SIG-M5 treated with dmso at 0.1 percent for 504 hours (cell line): ENCODE results near the gene CHI3L2.

ENCODE experiments used
- DNase-seq: peaks from one replicate; lab custom pipeline; 2025; ENCODE audit not compliant: unreplicated experiment; lab: John Stamatoyannopoulos, UW

The CHI3L2 gene, protein sequence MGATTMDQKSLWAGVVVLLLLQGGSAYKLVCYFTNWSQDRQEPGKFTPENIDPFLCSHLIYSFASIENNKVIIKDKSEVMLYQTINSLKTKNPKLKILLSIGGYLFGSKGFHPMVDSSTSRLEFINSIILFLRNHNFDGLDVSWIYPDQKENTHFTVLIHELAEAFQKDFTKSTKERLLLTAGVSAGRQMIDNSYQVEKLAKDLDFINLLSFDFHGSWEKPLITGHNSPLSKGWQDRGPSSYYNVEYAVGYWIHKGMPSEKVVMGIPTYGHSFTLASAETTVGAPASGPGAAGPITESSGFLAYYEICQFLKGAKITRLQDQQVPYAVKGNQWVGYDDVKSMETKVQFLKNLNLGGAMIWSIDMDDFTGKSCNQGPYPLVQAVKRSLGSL

DNA sequence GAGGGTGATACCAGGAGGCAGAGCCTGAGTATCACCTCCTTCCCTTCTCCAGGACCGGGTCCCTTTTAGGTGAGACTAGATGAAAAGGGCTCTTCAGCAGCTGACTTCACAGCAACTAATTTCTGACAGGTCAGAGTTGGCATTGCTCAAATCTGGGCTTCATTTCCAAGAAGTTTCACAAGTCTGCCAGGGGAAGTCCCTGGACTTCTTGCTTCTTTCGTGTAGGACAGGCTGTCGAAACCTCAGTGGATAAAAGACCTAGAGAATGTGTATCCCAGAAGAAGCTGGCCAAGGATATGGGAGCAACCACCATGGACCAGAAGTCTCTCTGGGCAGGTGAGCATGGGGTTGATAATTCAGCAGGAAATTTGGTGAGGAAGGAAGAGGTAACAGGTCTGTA is at the start of gene CHI3L2:
CHI3L2 (plus strand) TSS at position 280 of the 400 bp plus-strand sequence; CDS start at position 297, 17 bp downstream.
- no peak for DNase-seq

DNA sequence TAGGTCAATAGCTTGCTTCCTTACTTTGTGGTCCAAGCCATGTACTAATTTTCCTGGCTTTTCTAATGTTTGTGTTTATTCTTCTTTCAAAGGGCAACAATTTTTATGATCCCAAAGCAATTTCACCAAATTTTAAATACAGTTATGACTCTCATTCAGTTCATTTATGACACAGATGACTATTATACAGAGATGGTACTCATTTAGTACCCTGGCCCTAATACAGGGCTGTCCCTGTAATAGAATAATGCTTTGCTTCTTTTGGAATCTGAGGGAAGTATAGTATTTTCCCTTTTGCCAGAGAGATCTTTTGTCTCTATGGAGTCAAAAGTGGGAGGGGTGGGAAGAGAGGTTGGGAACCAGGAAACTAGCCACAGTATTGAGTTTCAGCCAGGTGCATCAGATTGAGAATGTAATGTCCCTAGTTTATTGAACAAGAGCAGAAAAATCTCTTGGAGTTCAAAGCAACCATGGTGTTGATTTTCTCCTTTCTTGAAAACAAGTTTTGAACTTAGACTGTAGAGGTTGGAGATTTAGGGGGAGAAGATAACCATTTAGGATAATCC is 47.5 kb upstream of the CHI3L2 start:
- no peak for DNase-seq

DNA sequence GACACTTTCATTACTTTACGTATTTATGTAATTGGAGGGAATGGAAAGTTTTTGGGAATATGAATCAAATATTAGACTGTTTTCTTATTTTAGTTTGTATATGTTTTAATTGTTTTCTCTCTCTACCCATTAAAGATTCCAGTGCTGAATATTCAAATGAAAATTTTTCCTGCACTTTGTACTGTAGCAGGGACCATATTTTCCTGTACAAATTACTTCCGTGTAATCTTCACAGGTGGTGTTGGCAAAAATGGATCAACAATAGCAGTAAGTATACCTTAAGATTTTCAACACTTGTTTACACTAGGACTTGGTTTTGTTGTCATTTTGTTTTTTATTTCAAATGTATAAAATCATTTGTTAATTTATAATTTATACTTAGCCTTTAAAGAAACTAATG is 45.5 kb upstream of the CHI3L2 start:
- DNase-seq, result no peak

DNA sequence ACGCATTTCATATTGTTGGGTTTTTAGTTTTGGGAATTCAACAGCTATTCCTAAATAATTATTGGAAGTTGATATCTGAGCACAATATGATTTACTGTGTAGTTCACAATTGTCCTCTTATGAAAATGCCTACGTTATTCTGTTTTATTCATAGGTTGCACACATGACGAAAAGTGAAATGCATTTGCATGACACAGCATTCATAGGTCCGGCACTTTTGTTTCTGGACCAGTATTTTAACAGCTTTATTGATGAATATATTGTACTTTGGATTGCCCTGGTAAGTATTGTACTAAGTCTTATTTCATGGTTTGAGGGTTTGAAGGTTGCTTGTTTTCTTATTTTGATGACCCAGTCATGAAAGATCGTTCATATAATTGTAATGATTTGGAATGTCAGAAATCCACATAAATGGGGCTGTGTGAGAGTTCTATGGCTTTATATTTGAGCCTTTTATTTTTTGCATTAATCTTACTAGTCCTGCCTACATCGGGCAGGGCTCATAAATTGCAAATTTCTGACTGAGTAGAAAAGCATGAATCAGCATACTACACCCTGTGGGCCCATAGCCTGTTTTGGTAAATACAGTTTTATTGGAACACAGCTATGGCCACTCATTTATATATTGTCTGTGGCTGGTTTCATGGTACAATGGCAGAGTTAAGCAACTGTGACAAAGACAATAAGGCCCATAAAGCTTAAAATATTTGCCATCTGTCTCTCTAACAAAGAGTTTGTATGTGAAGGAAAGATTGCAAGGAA is 44.0 kb upstream of the CHI3L2 start:
- DNase-seq, result no peak

DNA sequence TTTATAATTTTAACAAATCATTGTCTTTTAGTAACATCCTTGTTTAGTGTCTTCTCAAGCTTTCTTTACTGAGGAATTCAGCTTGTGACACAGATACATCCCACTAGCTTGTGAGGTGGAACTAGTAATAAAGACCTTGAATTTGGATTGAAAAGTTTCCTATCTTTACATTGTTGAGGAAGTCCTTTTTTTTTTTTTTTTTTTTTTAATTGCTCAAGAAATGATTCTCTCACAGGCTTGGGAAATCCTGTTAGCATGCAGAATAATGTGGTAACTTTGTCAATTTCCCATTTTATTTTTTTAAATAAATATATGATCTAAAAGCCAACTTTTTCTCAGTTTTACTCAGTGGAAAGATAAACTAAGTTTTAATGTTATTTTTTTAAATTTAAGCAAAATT is 42.9 kb upstream of the CHI3L2 start:
- DNase-seq, result no peak

DNA sequence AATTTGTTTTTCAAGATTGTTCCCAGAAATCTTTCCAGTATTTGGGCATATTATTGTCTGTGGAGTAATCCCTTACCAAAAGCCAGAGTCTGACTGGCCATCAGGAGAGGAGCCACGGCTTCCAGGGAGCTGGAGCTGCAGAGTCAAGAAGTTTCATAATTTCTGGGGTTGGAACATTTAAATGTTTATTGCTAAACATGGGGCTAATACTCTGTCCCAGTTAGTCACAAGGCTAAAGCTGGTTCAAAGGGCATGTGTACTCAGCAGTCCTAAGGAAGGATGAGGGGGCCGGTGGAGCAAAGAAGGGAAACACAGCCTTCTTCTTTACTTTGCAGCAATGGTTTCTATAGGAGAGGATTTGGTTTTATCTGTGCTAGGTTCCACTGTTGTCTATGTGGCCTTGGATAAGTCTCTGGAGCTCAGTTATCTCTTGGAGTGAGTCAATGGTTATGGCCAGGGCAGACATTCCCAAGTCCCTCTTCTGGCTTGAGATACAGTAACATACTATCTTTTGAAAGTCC is 36.5 kb upstream of the CHI3L2 start:
- no peak for DNase-seq

DNA sequence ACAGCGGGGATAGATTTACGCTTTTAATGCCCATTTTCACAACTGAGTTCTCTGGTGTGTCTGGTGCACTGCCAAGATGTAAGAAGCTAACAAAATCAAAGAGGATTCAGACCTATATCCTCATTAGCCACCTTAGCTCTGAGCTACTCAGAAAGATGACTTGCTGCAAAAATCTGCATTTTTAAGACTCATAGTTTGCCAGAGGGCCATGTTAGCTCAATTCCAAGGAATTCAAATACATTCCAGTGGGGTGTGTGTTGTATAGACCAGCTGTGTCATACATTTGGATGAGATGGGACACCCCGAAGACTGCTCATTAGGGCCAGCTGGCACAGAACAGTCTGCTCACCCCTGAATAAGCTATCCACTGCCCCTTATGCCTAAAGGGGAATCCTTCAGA is 36.0 kb upstream of the CHI3L2 start:
- DNase-seq, result no peak

DNA sequence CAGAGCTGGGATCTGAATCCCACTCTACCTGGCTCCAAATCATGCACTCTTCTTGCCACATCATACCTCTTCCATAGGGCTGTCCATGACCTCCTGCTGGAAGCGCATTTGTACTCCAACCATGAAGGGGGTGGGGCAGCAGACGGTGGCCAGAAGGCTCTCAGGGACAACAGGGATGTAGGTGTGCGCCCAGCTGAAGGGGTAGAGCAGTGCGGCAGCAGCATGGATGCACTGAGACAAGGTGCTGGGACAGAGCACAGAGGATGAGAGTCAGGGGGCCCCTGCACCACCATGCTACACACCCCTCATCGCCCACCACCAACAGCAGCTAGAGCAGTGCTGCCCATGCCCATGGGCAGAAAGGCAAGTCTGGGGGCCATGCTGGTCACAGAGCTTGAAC is 35.4 kb upstream of the CHI3L2 start:
- DNase-seq, result no peak

DNA sequence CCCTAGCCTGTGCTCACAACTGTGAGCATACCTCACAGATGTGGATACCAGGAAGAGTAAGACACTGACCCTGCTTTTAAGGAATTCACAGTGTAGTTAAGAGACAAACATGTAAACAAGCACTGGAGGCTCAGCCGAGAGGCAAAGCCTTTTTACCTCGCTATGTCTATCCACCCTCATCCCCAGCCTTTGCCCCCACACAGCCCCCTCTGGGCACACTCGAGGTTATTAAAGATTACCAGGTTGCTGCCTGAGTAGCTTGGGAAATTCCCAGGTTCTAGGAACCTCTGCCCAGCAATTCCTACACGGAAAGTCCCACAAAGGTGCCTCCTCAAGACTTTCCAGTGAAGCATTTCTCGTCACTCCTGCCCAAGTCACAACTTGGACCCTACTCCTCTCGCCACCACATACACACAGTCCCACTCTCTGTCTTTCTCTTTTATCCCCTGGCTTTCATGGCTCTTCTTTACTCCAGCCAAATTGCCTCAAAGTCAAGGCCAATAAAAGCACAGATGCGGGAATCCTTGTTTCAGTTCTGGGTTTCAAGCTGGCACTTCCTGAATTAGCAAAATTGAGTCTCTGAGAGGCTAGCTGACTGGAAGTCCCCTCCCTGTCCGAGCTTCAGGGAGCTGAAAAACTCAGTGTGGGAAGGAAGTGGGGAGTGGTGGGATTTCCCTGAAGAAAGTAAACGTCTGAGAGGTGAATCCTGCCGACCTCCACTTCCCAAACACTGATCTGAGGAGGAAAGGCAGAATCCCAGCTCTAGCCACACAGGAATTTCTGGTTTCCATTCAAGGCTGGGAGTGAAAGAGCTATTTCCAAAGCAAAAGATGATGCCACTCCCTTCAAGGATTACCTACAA is 34.6 kb upstream of the CHI3L2 start:
- DNase-seq, result peak; percentile 45

DNA sequence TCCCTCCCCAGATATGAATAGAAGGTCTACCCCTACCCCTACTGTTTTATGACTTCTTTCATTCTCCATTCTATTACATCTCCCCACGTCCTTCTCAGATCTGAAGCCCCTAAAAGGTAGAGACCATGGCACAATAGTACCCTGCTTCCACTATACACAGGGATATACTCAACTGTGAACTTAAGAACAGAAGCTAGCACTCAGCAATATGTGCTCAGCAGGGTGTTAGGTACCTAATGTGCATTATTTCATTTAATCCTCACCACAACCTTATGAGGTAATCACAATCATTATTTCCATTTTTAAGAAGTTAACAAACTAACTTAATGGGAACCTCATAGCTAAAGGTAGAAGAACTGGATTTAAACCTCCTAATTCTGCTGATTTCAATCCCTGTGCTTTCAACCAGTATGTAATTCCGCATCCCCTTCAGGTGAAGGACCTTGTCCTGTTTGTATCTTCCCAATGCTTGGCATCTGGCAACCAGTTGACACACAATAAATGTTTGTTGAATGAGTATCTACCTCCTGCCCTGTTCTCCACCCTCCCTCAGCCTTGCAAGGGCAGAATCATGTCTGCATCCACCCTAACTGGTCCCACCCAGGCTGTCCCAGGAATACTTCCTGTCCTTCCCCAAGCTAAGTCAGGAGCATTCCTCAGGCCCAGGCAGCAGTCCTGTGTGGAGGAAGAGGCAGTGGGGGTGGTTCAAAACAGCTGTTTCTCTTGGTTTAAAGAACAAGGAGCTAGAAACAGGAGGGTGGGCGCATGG is 33.6 kb upstream of the CHI3L2 start:
- DNase-seq, result no peak

DNA sequence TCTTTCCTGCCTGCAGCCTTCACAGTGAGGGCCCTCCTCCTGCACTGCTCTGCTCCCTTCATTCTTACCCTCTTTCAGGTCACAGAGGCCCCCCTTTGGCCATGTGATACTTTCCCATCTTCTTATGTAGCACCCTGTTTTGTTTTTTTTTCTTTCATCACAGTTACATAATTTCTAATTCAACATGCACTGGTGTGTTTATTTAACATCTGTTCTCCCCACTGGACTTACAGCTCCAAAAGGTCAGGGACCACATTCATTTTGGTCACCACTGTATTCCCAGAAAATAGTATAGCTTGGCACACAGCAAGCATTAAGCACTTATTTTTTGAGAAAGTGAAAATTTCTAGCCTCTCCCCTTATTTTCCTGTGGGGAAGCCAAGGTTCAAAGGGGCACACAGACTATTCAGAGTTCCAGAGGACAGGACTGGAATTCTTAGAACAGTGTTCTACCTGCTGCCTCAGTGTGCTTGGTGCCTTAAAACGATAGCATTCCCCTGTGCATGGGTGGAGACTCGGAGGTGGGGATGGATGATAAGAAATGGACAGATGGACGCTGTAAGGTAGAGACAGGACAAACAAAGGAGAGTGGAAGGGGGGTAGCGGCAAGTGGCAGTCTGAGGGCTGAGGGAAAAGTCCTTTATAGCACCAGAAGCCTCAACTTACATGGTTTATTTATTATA is 32.4 kb upstream of the CHI3L2 start:
- no peak for DNase-seq

DNA sequence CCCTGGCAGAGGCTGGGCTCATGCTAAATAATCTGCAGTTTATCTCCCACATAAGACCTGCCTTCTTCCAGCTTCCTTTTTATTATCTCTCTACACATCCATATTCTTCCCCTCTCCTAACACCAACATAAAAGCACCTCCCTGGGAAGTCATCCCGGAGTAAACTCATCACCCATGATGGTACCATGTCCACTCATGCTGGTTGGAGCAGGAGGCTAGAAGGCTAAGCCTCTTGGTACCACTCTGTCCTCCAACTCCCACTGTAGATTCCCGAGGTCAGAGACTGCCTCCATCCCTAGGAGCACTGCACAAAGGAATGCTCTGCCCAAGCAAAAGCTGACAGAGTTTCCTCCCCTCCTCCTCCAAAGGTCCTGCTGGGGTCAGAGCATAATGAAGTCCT is 31.3 kb upstream of the CHI3L2 start:
- DNase-seq, result no peak

DNA sequence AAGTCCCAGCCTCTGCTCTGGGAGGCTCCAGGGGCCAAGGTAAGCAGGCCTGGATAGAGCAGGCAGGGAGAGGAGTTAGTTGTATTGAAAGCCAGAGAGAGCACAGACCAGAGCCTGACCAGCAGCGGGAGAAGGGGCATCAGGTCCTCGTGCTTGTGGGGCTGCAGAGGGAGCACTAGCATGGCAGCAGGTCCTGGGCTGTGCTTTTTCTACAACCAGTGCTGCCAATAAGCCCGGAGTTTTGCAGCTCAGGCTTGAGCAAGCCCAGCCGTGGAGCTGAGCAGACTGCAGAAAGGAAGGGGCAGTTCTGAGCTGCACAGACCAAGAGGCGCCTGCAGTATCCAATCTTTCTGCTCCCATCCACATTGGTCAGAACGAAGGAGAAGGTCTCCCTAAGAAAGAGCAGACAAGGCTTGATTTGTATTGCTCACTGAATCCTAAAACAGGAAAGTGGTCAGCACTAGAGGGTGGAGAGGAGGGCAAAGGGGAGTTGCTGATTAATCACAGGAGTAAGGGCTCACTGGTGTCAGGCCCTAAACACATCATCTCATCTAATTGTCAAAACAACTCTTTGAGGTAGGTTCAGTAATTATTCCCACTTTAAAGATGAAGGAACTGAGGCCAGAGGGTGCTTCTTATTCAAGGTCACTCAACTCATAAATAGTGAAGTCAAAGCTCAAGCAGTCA is 29.8 kb upstream of the CHI3L2 start:
- peak; percentile 67 for DNase-seq

DNA sequence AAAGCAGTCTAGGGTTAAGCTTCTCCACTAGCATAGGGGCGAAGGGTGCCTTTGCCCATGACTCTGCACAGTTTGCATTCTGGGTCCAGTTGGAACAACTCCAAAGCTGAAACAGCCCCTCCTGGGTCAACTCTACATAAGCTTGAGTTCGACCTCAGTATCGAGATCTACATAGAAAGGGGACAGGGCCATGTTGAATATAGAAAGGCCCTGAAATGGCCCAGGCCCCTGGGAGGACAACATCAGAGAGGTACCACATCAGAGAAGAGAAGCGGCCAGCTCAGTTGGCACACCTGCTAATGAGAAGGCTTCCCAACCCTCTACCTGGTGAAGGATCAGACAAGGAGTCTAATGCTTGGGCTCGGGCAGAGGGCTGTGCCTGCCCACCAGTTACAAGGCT is 28.7 kb upstream of the CHI3L2 start:
- no peak for DNase-seq

DNA sequence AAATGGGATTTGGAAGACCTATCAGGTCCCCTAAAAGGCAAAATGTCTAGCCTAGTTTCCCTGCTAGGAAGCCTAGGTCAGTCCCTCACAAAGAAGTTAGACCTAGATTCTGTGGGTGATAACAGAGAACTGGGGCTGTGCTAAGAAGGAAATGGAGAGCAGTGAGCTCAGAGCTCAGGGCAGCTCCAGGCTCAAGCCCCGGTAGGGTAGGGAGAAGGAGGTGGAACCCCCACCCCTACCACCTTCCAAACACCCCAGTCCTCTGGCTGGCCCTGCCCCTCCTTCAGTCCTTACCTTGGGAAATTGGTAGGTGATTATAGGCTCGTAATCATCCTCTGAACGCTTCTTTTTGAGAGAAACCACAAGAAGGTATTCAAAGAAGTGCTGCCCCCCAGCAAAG is 28.2 kb upstream of the CHI3L2 start:
- no peak for DNase-seq

DNA sequence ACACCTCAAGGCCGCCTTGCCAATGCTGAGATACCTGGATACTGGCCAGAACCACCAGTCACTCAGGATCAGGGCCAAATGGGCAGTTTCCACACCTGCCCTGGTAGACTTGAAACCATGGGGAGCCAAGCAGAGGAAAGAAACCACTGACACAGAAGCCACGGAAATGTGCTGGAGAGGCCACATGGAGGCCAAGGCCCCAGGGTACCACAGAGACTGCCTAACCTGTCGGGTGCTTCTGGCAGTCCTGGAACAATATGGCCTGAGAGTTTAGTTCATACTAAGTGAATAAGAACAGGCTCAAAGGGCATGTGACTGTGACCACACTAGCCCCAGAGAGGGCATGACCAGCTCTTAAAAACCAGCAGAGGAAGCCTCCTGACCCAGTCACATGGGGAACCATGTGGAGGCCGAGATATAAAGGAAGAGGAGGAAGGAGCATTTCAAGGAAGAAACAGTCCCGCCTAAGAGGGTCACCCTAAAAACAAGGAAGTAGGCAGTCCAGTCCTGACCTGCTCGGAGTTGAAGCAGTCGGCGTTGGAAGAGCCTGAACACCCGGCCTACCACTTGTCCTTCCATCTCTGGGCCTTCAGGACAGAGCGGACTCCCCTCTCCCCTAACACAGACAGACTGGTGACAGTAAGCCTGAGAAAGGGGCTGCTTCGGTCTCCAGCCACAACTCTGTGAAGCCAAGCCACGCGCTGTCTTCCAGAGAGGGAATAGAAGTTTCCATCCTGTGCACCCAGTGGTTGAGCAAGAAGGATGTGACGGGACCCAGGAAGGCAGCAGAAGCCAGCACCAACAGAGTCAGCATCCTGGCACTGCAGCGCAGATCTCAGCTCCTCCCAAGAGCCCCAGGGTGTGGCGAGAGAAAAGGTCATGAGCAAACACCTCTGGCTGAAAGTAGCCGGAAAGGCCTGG is 27.4 kb upstream of the CHI3L2 start, which contains the start of gene DENND2D:
DENND2D (minus strand) TSS at position 766 of the 921 bp plus-strand sequence; CDS start at position 579, 187 bp downstream.
- peak; percentile 94 for DNase-seq

DNA sequence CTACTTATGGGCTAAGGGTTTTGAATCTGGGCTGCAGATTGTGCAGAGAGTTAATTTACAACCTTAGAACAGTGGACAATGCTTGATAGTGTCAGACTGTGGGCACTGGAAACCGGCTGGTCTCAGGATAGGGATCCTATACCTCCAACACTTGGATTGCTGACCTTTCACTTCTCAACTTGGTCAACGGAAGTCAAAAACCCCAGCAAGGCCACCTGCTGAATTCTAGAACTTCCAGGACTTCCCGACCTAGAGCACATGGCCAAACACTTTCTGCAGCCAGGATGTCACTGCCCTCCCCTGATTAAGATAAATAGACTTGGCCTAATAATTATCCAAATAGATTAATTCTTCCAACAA is 26.7 kb upstream of the CHI3L2 start:
- no peak for DNase-seq
